ENCODE data around the gene PTPRD. TPM values are rescaled to one million over a fixed set of nuclear protein-coding genes. Genes with fewer than 3 reads are reported as not detected.

Gene PTPRD
- total and polyA plus RNA-seq, 2 of the 4 experiments (the other 2 are of a cell fraction) = 0.07 to 0.18 TPM

GRCh38 chr9:8694983-8695588 lies 1917.7 kb downstream of the PTPRD start:
- H2BK20ac ChIP-seq (ENCODE audit: low read depth, low read length) = no peak overlapping the region
- TF ChIP-seq RAD21 (IDR thresholded peaks at IDR 0.05; ENCODE audit: low read length) (no peak), MAZ (IDR thresholded peaks at IDR 0.05; ENCODE audit: borderline replicate concordance, low read depth, low read length) (no peak), CHD1 (IDR thresholded peaks at IDR 0.05; ENCODE audit: low read depth, low read length) (no peak), MAFK (IDR thresholded peaks at IDR 0.05; ENCODE audit: low read depth, low read length) (no peak), RCOR1 (IDR thresholded peaks at IDR 0.05; ENCODE audit: insufficient replicate concordance, low read length) (no peak)
- TF ChIP-seq, protein P1, sequence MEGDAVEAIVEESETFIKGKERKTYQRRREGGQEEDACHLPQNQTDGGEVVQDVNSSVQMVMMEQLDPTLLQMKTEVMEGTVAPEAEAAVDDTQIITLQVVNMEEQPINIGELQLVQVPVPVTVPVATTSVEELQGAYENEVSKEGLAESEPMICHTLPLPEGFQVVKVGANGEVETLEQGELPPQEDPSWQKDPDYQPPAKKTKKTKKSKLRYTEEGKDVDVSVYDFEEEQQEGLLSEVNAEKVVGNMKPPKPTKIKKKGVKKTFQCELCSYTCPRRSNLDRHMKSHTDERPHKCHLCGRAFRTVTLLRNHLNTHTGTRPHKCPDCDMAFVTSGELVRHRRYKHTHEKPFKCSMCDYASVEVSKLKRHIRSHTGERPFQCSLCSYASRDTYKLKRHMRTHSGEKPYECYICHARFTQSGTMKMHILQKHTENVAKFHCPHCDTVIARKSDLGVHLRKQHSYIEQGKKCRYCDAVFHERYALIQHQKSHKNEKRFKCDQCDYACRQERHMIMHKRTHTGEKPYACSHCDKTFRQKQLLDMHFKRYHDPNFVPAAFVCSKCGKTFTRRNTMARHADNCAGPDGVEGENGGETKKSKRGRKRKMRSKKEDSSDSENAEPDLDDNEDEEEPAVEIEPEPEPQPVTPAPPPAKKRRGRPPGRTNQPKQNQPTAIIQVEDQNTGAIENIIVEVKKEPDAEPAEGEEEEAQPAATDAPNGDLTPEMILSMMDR (conservative IDR thresholded peaks at IDR 0.05; ENCODE audit: low read depth, low read length) = no peak
- H3K23ac ChIP-seq (ENCODE audit: low read depth, low read length) = no peak overlapping the region
- DNase-seq (no peak), ATAC-seq (ENCODE audit: low read depth) (no peak)
- dilution Hi-C loops (cut with HindIII; ENCODE audit: low sequenced_read_pairs, unreplicated experiment) = no loop called here
- H3K27me3 ChIP-seq (ENCODE audit: control insufficient read depth, insufficient read depth, low read length) = no peaks in the 10 kb centered on the region
- H2AK9ac ChIP-seq (replicated peaks; ENCODE audit: low read depth, low read length, poor library complexity) = no peak overlapping the region
- no peak overlapping the region for H3K4ac ChIP-seq (ENCODE audit: low read depth, low read length)
- no peak overlapping the region for H3K4me3 ChIP-seq (ENCODE audit: insufficient read depth, low read depth, low read length)
- in situ Hi-C loops (cut with MboI; ENCODE audit: low sequenced_read_pairs) = no loop called here
- no peak overlapping the region for H3K18ac ChIP-seq (ENCODE audit: low read depth, low read length)
- H2BK120ac ChIP-seq (ENCODE audit: low read depth, low read length) = no peak overlapping the region
- no peak overlapping the region for H3K4me2 ChIP-seq (ENCODE audit: low read depth, low read length)
- H2AFZ ChIP-seq (replicated peaks; ENCODE audit: low read length, poor library complexity) = no peak overlapping the region
- no peaks in the 10 kb centered on the region for H3K79me1 ChIP-seq (ENCODE audit: low read depth in 1 of 2, low read length in 2 of 2)
- H3K14ac ChIP-seq (replicated peaks; ENCODE audit: low read depth, low read length) = no peak overlapping the region
- intact Hi-C loops (cut with micrococcal nuclease) = loop anchor here (10.0 kb wide), 1 partner anchor 320 kb away; no protein-coding TSS in a partner anchor
- ChIA-PET CTCF (no interaction called here), POLR2A (ENCODE audit: unreplicated experiment) (no interaction called here)
- no peaks in the 10 kb centered on the region for H3K36me3 ChIP-seq (ENCODE audit: control insufficient read depth, insufficient read depth, low read length)
- no peak overlapping the region for H3K27ac ChIP-seq (ENCODE audit: insufficient read depth, low read length)
- no peak overlapping the region for H2BK15ac ChIP-seq (ENCODE audit: low read depth, low read length)
- no TSS peak for BruUV-seq (replicated peaks)
- WGBS, 2 experiments (ENCODE audit: extremely low coverage in 2 of 2, insufficient read length in 1 of 2) = 92% methylated on average over 2 of the region's 4 CpGs; no CpG with 5 or more reads in 1 of the 2 experiments
- no peak overlapping the region for H2BK5ac ChIP-seq (ENCODE audit: low read depth, low read length, poor library complexity, severe bottlenecking)
- H3K56ac ChIP-seq (ENCODE audit: extremely low read depth, insufficient read depth, low read length) = no peak overlapping the region
- H4K8ac ChIP-seq (ENCODE audit: low read depth in 2 of 2, low read length in 2 of 2) = no peak overlapping the region
- no peaks in the 10 kb centered on the region for H3K4me1 ChIP-seq (ENCODE audit: control insufficient read depth, insufficient read depth, low read length)
- H3K9me3 ChIP-seq (ENCODE audit: control insufficient read depth, insufficient read depth, low read length) = no peaks in the 10 kb centered on the region
- no peak overlapping the region for H3K9ac ChIP-seq (ENCODE audit: low read depth, low read length)
- H4K20me1 ChIP-seq (ENCODE audit: insufficient read depth, low read length) = no peaks in the 10 kb centered on the region
- H4K91ac ChIP-seq (ENCODE audit: insufficient read depth, low read depth, low read length) = no peak overlapping the region
- H3K9me1 ChIP-seq (ENCODE audit: insufficient read depth, low read length) = no peaks in the 10 kb centered on the region
- H4K5ac ChIP-seq (ENCODE audit: low read depth, low read length) = no peak overlapping the region
- H2AK5ac ChIP-seq (ENCODE audit: low read depth, low read length) = no peak overlapping the region
